Hypothalamus (tissue), 51 donors: Measurements from ENCODE around the gene VAV3.
"Not testable (repeated sequence)": the region's sequence is repeated elsewhere in the genome, so short reads cannot be mapped to it uniquely, and the experiment has no call there.

Experiments used
- DNase-seq, 51 donors: peaks; one replicate each; lab custom pipeline; 2025; lab: John Stamatoyannopoulos, UW

VAV3 gene

DNA sequence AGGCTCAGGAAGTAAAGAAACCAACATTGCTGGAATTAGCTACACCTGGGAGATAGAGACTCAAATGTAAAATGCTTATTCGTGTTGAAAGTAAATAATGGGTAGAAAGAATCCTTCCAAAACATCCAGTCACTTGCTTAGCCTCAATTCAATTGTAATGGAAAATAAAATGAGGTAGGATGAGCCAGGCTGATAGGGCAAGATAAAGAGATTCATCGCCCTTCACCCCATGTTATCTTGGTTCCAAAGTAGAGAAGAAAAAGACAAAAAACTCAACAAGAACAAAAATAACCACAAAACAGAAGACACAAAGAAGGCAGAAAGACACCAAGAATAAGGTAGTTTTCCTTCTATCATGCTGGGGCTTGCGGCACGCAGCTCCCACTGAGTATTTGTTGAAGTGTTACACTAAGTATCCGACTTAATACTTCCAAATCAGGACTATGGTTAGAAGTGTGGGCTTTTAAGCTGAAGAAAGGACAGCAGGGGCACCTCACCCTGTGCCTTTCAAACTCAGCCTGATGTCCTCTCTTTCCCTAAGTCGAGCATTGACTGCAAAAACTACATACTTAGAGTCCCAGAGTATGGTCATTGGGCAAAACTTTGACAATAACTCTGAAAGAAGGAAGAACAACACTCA, 202.1 kb downstream of the VAV3 start:
- no peak for DNase-seq

DNA sequence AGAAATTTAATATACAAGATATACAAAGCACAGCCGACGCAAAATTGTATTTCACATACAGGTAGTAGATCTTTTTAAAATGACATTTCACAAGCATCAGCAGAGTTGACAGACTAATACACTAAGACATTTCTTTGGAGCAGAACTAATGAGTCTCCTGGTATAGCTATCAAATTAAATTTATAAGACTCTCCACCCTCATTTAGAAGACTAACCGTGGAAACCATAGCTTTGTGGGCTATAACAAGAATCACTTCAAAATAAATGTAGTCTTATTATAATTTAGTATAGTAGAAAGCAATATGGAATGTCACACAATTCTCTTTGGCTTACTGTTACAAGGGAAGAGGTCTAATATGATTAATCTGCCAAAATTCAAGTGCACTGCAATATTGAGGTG, 204.9 kb downstream of the VAV3 start:
- no peak for DNase-seq

GRCh38 chr1:107750364-107750959, 214.5 kb downstream of the VAV3 start:
- DNase-seq: peak in 28 of 51 donors; percentile 0 to 61 (median 18)

DNA sequence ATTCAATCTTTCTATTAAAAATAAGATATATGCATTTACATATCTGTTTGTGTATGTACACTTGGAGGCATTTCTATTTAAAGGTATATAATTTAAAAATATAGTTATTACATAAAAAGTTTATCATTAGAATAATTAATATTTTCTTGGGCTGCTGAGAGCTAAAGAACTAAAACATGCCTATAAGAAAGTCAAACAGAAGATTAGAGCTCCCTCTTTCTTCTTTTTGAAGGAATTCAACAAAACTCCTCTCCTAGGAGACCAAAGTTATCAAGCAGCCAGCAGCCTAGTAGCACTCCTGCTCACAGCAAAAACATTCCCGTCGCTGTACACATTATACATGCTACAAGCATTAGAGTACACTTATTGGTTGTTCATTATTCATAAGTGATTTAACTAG, 216.4 kb downstream of the VAV3 start:
- DNase-seq: no peak

- DNase-seq: no peak
These were observed 223.7 kb downstream of the VAV3 start for GRCh38 chr1:107741242-107741641.

DNA sequence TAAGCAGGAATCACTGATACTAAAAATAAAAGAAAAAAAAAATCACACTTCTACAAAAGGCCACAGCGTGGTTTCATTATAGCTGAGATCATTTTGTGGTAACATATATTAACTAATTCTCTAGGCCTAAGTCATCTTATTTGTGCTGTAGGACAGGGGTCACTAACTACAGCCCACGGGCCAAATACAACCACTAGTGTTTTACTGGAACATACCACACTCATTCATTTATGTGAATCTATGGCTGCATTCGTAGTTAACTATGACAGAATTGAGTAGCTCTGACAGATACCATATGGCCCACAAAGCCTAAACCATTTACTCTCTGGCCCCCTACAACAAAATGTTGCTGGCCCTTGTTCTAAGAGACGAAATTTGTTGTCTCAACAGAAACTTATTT, 224.4 kb downstream of the VAV3 start:
- DNase-seq: no peak

DNA sequence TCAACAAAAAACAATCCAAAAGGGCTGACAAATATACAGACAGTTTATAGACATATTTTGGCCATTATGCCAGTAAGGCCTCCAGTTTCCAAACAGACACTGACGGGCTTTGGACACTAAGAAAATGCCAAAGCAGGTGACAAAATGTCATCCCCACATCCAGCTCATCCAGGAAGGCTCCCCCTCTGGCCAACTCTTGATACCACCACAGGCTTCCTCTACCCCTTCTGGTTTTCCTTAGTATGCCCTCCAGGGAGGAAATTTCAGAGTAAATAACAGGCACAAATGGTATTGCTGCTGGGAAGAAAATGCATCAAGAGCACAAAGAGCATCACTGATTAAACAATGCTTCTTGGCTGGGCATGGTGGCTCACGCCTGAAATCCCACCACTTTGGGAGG, 225.3 kb downstream of the VAV3 start:
- no peak for DNase-seq

DNA sequence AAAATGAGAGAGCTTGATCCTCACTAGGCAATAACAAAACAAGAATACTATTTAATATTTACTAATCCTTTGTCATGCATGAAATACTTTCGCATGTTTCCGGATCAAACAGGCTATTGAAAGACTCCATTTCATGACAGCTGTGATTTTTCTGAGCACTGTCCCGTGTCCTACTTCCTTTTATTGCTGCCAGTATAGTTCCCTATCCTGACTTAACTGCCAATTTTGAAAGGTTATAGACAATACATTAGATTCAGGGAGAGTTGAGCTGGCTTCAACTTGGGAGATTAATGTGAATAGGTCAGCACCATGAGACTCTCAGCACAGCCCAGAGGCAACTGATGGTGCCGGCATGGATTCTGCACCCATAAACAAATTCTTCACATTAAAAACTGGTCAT, 225.8 kb downstream of the VAV3 start:
- no peak for DNase-seq

DNA sequence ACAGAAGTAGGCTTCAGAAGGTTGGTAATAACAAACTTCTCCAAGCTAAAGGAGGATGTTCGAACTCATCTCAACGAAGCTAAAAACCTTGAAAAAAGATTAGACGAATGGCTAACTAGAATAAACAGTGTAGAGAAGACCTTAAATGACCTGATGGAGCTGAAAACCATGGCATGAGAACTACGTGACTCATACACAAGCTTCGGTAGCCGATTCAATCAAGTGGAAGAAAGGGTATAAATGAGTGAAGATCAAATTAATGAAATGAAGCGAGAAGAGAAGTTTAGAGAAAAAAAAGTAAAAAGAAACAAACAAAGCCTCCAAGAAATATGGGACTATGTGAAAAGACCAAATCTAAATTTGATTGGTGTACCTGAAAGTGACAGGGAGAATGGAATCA, 231.6 kb downstream of the VAV3 start:
- DNase-seq: not testable (repeated sequence)

- DNase-seq: no peak
These were observed 237.1 kb downstream of the VAV3 start for GRCh38 chr1:107727866-107728265.

DNA sequence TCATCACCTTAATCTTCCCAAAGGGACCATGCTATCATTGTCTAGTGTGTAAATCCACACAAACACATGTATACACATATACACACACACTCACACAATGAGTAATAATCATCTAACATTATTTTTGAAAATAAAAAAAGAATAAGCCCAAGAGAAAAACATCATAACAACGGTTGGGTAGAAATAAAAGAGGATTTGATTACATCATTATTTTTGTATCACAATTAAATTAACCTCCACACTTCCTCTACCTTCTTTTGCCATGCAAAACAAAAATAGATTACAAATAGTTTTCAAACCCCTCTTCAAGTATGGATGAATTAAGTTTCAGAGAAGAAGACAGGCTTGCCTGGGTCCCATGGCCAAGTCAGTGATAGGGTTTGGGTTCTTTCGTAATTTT, 238.1 kb downstream of the VAV3 start:
- no peak for DNase-seq

GRCh38 chr1:107724648-107725047, 240.3 kb downstream of the VAV3 start:
- DNase-seq: no peak

DNA sequence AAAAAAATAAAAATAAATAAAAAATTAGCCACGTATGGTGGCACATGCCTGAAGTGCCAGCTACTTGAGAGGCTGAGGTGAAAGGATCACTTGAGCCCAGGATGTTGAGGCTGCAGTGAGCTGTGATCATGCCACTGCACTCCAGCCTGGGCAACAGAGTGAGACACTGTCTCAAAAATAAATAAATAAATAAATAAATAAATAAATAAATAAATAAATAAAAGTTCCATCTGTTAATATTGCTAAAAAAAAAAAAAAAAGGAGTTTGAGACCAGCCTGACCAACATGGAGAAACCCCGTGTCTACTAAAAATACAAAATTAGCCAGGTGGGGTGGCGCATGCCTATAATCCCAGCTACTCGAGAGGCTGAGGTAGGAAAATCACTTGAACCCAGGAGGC, 244.8 kb downstream of the VAV3 start:
- DNase-seq: not testable (repeated sequence)

- DNase-seq: no peak
These were observed 255.0 kb downstream of the VAV3 start for GRCh38 chr1:107710005-107710404.

DNA sequence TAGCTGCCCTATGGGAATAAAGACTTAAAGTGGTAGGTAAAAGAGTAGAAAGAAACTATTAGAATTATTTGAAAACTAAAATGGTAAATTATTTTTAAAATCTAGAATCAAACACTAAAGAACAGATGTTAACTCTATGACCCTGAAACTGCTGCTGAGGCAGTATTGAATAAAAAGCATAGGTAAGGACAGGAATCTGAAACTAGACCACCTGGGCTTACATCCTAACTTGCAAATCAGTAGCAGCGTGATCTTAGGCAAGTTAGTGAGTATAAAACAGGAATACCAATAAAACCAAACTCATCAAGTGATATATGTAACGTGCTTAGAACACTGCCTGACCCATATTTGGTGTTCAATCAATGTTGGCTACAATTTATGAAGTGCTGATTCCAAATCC, 257.9 kb downstream of the VAV3 start:
- no peak for DNase-seq

DNA sequence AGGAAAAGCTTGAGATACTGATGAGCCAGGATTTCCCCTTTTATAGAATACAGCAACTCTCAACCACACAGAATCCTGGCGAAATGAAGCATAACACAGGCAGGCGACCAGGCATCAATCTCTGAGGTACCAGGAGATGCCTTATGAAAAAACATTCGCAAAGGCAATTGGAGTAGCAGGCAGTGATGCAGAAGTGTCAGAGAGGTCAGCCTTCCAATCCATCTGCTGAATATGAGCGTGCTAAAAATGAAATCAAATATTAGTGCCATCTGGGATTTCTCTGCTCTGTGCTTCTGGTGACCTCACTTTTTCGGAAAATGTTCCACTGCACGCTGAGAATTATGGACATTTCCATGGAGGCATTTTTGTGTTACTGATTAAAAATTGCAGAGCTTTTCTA, 258.8 kb downstream of the VAV3 start:
- DNase-seq: no peak

GRCh38 chr1:107704911-107705310, 260.1 kb downstream of the VAV3 start:
- DNase-seq: no peak

DNA sequence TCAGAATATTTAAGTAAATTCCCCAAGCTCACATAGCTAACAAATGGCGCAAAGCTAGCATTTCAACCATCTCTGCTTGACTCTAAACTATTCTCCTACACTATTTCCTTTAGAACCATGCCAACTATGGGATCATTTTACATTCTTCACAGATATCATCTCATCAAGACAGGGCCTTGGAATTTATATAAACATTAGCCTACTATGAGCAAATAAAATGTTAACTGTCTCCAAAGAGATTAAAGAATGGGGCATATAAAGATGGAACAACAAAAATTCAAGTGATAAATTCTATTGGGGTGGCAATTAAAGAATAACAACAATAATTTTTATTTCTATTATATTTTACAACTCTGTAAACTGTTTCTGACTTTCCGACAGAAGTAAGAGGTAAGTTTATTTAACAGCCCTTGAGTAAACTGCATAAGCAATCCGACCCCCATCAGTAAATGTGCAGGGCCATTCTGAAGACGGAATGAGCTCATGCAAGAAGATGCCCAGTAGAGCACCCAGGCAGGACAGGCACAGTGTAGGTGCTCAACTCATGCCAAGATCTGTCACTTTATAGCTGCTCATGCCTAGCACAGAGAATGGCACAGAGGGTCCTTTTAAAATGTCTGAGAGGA, 261.9 kb downstream of the VAV3 start:
- DNase-seq: no peak

DNA sequence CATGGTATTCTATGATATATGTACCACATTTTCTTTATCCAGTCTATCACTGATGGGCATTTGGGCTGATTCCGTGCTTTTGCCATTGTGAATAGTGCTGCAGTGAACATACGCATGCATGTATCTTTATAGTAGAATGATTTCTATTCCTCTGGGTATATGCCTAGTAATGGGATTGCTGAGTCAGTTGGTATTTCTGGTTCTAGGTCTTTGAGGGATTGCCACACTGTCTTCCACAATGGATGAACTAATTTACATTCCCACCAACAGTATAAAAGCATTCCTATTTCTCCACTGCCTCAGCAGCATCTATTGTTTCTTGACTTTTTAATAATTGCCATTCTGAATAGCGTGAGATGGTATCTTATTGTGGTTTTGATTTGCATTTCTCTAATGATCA, 264.3 kb downstream of the VAV3 start:
- not testable (repeated sequence) for DNase-seq

- DNase-seq: no peak
These were observed 266.8 kb downstream of the VAV3 start for GRCh38 chr1:107698161-107698560.

- DNase-seq: no peak
These were observed 269.6 kb downstream of the VAV3 start for GRCh38 chr1:107695341-107695740.

GRCh38 chr1:107692580-107693345, 272.2 kb downstream of the VAV3 start:
- no peak for DNase-seq
